ENCODE measurements around the gene SART3.

SART3 gene

DNA sequence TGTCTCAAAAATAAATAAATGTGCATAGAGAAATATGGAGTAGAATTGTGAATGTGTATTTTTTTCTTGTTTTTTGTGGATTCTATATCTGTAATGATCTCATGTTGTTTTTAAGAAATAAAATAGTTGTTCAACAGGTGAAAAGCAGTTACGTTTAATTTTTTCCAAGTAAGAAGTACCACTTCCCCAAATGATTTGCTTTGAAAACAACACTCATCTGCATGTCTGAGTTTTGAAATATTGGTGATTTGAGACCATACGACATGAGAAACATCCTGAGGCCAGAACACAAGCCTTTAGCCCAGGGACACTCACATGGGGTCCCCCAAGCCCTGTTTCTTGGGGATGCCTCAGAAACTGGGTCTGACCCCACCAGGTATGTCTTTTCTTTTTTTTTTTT lies 50.1 kb downstream of the SART3 start:
- H3K4me3 ChIP-seq (ENCODE audit: low read length): no peak overlapping the region
- TF ChIP-seq, protein P1, sequence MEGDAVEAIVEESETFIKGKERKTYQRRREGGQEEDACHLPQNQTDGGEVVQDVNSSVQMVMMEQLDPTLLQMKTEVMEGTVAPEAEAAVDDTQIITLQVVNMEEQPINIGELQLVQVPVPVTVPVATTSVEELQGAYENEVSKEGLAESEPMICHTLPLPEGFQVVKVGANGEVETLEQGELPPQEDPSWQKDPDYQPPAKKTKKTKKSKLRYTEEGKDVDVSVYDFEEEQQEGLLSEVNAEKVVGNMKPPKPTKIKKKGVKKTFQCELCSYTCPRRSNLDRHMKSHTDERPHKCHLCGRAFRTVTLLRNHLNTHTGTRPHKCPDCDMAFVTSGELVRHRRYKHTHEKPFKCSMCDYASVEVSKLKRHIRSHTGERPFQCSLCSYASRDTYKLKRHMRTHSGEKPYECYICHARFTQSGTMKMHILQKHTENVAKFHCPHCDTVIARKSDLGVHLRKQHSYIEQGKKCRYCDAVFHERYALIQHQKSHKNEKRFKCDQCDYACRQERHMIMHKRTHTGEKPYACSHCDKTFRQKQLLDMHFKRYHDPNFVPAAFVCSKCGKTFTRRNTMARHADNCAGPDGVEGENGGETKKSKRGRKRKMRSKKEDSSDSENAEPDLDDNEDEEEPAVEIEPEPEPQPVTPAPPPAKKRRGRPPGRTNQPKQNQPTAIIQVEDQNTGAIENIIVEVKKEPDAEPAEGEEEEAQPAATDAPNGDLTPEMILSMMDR (conservative IDR thresholded peaks at IDR 0.05; ENCODE audit: low read length): no peak
- no peak for DNase-seq (ENCODE audit: low read depth)

DNA sequence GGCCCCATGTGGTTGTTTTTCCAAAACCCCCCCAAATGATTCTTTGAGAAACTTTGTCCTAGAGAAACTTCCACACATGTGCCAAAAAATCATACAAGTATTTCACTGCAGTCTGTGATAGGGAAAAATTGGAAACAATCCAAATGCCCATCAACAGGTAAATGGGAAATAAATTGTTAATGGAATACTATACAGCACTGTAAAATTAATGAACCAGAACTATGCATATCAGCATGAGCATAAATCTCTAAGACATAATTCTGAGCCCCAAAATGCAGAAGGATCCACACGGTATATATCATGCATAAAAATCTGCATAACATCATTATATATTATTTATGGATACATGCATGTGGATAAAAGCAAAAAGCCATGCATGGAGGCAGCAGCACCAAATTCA lies 51.2 kb downstream of the SART3 start:
- no peak for DNase-seq (ENCODE audit: low read depth)
- TF ChIP-seq, protein P1 (conservative IDR thresholded peaks at IDR 0.05; ENCODE audit: low read length): no peak
- no peak overlapping the region for H3K4me3 ChIP-seq (ENCODE audit: low read length)

DNA sequence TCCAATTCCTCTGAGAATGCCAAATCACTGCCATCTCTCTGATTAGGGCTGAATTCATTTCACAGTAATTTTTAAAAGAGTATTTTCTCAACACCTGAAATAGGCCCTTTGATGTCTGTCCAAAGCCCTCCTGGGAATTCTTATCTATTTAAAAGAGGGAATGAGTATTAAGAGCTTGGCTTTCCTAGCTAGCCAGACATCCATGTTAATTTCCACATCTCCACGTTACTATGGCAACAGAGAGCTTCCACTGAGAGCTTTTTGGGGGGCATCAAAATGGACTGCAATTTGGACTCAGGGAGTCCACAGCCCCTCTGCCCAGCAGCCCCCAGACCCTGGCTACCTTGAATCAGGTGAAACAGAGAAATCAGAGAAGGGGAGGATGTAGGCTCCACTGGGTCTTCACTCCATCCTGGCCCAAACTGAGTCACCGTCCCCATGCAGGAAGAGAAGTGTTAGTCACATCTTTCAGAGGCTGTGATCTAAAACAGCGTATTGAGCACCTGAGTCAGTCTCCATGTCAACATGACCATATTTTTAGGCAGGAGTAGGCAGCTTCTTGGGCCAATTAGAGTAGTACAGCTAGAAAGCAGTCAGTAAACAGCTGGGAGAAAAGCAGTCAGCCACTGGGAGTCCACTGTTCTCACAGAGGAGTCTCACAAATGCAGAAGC lies 52.9 kb downstream of the SART3 start:
- TF ChIP-seq, protein P1 (conservative IDR thresholded peaks at IDR 0.05; ENCODE audit: low read length): no peak
- no peak overlapping the region for H3K4me3 ChIP-seq (ENCODE audit: low read length)
- DNase-seq (ENCODE audit: low read depth): no peak

DNA sequence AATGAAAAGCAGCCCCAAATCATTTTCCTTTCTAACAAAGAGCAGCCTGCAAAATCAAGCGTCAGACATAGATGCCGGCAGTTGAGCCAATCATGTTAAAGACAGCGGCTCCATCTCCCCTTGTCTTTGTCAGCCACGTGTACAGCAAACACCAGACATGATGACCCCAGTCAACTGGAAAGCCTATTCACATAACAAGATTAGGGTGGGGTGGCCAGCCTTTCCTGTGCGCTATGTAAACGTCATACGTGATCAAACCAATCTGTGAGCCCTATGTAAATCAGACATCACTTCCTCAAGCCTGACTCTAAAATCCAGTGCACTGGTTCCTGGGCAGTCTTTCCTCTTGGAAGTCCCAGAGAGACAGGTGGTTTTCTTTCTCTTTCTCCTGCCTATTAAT lies 55.8 kb downstream of the SART3 start:
- TF ChIP-seq, protein P1 (conservative IDR thresholded peaks at IDR 0.05; ENCODE audit: low read length): no peak
- no peak for DNase-seq (ENCODE audit: low read depth)
- no peak overlapping the region for H3K4me3 ChIP-seq (ENCODE audit: low read length)

DNA sequence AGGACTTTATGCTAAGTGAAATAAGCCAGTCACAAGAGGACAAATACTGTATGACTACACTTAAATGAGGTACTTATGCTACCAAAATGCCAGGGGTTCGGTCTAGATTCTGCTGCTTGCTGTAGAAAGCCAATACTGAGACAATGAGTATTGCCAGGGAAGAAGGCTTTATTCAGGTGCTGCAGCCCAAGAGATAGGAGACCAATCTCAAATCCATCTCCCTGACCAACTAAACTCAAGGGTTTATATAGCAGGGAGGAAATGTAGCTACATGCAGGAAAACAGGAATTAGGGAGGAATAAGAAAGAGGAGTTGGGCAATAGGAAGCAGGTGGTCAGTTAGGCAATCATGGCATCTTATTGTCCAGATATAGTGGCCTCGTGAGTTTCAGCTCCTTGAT lies 58.1 kb downstream of the SART3 start:
- DNase-seq (ENCODE audit: low read depth): no peak
- H3K4me3 ChIP-seq (ENCODE audit: low read length): no peak overlapping the region
- TF ChIP-seq, protein P1 (conservative IDR thresholded peaks at IDR 0.05; ENCODE audit: low read length): no peak

DNA sequence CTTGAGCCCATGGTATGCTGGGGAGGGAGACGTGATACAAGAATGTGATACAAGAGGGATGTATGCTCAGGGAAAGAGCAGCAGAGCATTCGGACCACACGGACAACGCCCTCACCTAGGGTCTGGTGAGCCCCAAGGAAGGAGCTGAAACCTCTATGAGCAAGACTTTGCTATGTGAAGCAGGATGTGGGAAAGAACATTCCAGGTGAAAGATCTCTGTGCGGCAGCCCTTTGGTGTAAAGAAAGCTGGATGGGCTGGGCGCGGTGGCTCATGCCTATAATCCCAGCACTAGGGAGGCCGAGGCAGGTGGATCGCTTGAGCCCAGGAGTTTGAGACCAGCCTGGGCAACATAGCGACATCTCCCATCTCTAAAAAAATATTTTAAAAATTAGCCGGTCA lies 62.8 kb downstream of the SART3 start:
- no peak overlapping the region for H3K4me3 ChIP-seq (ENCODE audit: low read length)
- TF ChIP-seq, protein P1 (conservative IDR thresholded peaks at IDR 0.05; ENCODE audit: low read length): no peak
- DNase-seq (ENCODE audit: low read depth): no peak

DNA sequence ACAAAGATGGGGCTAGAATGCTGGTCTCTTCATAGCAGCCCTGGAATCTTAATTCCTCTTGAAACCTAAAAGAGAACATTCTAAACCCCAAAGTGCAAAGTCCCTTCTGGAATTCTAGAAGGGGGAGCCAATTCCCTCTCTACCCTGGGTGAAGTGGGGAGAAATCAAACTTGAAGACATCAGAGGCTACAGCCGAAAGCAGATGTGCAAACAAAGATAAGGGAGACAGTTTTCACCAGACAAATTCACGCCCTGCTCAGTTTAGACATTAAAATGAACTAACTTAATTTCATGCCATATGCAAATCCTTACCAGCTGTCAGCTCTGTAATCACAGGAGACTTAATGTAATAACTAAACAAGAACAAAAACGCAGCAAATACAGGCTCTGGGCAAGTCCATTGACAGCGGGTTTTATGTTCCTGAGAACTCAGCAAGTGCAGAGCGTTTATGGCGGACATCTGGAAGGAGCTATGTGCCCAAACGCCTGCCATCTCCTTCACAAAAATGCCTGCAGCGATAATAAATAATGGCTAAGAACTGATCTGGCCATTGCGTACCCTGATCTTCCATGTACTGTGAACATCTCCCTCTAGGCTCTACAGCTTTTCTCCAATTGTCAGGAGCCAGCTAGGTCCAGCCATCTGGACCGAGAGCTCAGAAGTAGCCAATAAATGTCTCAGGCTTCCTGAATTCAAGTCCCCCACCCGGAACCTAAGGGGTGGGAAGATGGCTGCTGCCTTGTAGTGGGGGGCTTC lies 65.0 kb downstream of the SART3 start:
- no peak overlapping the region for H3K4me3 ChIP-seq (ENCODE audit: low read length)
- TF ChIP-seq, protein P1 (conservative IDR thresholded peaks at IDR 0.05; ENCODE audit: low read length): no peak
- no peak for DNase-seq (ENCODE audit: low read depth)

Measured in AG10803 (cell line).